ENCODE measurements around the gene RTN1.

DNA sequence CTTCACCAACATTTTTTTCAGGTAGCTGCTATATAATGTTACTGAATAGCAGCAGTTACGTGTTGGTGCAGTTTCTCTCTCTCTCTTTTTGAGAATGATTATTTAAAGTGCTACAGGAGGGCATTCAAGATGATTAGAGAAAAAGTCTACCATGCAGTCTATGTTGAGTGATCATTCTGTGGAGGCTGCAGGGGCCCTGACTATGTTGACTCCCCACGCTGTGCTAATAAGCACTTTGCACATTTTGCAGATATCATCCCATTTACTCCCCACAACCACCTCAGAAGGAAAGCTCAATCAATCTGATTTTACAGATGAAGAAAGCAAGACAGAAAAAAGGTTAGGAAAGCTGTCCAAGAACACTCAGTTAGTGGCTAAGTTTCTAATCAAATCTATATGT is 87.8 kb downstream of the RTN1 start:
- TF ChIP-seq POLR2A (IDR thresholded peaks at IDR 0.05; ENCODE audit: low read length) (no peak), GATA1 (IDR thresholded peaks at IDR 0.05; ENCODE audit: low read depth, low read length) (no peak)

Measured in erythroblast (primary cell).